NOMO-1 (cell line): ENCODE results near the gene CEP112.

Experiments used
- DNase-seq, 2 experiments: peaks; one replicate each; lab custom pipeline; 2025; ENCODE audit not compliant: unreplicated experiment in 2 of 2; lab: John Stamatoyannopoulos, UW

Gene CEP112

DNA sequence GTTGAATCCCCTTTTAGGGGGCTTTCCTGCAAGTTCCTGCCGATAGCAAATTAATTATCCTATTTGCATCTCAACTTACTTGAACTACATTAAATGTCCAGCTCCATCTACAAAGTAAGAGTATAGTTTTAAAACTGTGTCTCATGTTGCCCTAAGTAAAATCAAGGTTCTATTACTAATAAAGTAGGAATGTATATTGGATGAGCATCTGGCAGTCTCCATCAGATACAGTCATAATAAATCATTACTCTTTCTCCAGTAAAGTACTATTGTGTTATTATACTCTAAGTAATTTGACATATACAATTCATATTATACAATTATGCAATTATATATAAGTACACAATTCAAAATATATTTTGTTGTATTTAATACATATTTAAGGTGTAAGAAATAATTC is 249.3 kb downstream of the CEP112 start:
- DNase-seq: no peak

DNA sequence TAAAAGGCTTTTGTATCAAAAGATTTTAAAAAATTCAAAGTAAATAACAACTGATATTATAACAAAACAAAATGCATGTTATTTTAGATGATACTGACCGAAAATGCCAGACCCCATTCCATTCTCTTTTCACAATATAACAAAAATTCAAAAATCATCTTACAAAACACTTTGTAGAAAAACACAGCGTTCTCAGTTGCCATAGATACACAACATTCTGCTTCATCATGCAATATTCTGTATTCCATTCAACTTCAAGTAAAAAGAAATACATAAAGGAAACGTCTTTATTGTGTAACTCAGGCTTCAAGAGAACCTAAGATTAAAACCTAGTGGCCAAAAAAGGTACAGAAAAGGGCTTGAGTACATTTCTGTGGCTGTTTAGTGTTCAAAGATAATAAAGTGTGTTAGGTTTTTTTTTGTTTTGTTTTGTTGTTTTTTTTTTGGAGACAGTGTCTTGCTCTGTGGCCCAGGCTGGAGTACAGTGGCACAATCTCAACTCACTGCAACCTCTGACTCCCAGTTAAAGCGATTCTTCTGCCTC is 250.5 kb downstream of the CEP112 start:
- no peak for DNase-seq

DNA sequence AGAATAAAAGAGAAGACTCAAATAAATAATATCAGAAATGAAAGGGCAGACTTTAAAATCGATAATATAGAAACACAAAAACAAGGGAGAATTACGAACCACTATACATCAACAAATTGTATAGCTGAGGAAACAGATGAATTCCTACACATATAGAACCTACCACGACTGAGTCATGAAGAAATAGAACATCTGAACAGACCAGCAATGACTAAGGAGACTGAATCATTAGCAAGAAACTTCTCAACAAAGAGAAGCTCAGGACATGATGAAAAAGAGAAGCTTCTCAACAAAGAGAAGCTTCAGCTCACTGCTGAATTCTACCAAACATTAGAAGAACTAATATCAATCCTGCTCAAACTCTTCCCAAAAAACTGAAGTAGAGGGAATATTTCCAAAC is 255.9 kb downstream of the CEP112 start:
- no peak for DNase-seq

DNA sequence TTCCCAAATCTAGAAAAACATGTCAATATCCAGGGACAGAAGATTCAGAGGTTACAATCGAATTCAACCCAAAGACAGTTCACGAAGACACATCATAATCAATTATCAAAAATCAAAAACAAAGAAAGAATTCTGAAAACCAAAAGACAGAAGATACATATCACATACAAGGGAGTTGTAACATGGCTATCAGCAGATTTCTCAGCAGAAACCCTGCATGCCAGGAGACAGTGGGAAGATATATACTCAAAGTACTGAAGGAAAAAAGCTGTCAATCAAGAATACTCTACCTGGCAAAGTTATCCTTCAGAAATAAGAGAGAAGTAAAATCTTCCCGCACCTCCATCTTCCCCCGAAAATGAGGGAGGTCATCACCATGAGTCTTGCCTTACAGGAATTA is 258.6 kb downstream of the CEP112 start:
- no peak for DNase-seq

DNA sequence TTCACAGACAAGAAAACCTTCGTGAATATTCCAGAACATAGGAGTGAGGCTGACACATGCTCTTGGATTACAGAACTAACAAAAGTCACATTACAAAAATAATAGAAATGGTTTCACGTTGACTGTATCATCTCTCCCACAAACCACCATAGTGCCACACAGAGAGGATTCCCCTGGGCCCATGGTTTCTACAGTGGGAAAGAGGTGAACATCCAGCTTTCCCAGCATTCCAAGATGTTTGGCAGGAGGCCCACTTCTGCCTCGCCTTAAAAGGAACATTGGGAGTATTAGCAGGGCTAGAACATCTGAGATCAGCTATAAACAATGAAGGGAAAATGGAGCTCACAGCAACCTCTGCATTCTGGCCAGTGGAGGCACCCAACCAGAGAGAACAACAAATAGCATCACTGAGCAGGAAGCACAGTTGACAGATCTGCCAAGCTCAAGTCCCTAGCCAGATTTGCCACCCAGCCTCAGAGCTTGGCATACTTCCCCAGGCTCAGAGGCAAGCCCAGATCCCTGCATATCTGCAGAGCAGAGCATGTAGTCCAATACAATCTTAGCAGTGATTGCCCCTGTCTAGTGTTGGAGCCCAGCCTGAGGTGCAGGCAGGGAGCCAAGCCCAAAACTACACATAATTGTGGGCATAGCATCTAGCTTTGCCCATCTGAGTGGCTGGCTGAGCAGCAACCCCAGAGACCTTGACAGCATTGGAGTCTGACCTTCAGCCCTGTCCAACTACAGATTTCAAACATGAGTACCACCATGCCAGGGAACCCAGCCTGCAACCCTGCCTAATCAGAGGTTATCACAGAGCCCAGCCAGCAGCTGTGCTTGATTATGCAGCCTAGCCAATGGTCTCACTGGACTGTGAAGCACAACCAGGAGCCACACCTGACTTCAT is 260.4 kb downstream of the CEP112 start:
- DNase-seq: no peak

DNA sequence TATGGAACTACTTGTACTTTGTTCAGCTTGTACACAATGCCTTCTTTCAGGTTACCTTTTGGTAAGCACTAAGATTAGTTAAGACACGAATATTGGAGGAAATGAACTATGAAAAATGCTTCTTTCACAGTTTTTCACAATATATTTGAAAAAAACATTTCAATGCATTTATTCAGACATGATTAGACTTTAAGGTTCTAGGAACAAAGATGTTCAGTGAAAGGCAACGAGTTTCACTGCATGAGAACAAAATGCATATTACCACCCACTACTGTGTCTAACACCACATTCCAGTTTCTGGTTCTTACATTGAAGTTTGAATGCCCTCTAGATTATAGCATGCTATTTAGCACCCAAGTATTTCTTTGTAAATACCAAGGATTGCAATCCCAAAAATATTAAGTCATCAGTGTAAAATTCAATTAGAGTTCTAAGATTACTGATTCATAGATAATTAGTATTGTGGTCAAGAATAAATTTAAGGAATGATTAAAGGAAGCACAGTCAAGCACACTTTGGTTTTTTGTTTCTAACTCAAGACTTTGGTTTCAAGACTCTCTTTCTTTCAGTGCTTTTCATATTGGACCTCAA is 261.7 kb downstream of the CEP112 start:
- DNase-seq: no peak

DNA sequence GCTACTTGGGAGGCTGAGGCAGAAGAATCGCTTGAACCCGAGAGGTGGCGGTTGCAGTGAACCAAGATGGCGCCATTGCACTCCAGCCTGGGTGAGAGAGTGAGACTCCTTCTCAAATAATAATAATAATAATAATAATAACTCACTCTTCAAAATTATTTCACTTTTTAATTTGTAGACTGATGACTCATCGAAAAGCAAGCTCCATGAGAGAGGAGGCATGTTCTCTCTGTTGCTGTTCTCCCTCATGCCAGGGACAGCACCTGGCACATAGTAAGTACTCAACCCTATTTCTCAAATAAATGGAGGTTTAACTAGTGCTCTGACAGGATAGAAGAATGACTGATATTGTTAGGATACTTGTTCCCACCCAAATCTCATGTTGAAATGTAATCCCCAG is 265.3 kb downstream of the CEP112 start:
- DNase-seq: no peak

DNA sequence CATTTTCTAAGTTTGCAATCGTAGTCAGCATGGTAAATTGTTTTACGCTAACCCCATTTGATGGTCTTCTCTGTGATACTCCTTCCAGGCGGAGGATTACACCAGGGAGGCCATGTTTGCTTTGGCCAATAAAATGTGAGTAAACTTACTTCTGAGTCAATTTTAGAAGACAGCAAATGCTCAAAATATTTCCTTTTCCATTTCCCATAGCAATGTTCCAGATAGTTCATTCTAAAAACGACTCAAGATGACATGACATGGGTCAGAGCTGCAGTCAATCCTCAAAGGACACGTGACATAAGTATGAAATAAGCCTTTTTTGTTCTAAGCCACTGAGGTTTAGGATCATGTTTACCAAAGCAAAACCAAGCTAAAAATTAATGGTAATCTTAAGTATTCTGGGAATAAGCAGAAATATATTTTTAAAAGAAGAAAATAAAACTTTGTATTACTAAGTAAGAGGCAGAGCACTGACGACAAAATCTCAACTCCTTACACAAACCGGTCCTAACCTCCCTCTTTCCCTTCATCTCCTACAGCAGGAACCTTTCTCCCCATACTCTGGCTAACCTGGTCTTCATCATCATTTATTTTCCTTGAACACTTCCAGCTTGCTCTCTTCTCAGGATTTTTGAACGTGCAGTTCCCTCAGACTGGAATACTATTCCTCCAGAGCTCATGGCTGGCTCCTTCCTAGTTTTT is 266.2 kb downstream of the CEP112 start:
- no peak for DNase-seq

DNA sequence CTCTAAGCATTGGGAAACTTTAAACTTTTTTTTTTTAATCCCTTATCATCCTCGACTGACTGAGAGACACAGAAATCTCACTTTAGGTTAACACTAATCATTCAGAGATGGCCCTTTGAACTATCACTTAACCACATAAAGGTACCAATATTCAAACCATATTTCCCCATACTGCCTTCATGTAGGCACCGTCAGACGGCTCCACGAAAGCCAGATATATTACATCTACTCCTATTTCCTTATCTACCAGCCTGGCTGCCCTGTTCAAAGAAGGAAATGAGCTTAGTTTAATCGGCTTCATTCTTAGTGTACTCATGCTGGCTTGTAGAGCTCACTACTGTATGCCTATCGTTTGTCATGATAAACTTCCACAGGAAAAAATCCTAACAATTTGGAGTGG is 270.9 kb downstream of the CEP112 start:
- no peak for DNase-seq

DNA sequence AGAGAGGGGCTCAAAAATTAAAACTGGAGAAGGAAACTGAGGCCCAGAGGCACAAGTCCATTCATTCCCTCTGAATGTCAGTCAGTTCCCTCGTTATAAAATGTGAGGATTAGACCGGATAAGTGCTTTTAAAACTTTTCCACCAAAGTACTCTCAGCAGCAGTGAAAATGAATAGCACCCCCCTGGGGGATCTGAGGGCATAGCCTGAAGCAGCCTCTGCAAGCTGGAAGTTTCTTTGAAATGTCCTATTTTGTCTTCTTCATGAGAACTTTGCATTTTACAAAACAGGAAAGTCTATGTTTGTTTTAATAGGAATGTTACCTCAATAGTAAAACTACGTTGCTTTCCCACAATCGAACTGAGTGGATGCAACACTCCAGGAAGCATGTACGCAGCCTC is 273.0 kb downstream of the CEP112 start:
- DNase-seq: no peak

DNA sequence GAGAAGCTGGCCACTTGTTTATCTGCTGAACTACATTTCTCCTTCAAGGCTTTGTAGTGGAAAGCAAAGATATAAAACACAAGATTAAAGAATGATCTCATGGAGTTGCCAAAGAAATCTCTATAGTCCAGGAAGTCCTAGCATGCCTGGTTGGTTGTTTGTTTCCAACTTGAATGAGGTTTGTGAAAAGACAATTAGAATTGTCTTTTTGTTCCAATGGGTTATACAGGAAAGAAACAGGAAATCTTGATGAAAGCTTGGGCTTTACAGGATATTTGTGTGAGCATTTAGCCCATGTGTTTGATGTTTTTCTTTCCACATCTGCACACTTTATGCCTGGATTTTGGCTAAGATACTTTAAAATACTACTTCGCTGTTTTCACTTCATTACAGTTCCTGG is 273.4 kb downstream of the CEP112 start:
- no peak for DNase-seq

DNA sequence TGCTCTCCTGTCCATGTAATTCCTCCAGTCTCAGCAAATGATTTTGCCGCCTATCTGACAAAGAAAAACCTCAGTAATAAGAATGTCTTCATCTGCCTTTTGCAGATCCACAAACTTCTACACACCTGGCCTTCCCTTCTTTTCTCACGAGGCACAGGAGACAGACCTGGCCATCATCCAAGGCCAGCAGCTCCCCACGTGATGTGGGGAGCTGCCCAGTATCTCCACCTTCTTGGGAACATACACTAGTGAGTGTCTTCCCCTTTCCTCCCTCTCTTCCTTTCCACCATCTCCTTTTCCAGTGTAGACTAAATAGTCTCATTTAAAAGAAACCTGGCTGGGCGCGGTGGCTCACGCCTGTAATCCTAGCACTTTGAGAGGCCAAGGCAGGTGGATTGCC is 274.4 kb downstream of the CEP112 start:
- no peak for DNase-seq

DNA sequence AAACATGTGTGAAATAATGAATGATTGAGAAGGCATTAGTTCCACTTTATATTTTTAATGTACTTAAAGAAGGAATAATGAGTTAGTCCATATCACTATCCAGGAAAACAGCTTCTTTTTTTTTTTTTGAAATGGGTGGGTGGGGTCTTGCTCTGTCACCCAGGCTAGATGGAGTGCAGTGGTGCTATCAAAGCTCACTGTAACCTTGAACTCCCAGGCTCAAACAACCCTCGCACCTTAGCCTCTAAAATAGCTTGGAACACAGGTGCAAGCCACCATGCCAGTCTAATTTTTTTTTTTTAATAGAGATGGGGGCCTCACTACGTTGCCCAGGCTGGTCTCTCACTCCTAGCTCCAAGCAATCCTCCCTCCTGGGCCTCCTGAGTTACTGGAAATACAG is 275.5 kb downstream of the CEP112 start:
- DNase-seq: no peak

DNA sequence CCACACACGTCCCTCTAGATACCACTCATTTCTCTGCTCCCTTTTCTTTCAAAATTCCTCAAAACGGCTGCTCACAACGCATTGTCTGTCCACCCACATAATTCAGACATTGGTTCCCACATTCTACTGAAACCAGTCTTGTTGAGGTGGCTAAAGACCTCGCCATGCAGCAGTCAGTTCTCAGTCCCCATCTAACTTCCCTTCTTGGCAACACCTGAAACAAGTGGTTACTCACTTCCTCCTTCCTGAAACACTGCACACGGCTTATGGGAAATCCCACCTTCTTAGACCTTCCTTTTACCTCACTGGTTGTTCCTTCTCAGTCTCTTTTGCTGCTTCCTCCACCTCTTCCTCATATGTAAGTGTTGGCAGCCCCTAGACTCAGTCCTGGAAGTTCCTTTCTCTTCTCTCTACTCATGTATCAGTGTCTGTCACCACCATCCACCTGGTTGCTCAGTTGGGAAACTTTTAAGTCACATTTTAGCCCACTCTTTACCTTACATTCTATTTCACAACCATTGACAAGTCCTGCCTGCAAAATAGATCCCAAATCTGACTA is 277.1 kb downstream of the CEP112 start:
- DNase-seq: peak in 1 of 2 experiments; percentile 50

DNA sequence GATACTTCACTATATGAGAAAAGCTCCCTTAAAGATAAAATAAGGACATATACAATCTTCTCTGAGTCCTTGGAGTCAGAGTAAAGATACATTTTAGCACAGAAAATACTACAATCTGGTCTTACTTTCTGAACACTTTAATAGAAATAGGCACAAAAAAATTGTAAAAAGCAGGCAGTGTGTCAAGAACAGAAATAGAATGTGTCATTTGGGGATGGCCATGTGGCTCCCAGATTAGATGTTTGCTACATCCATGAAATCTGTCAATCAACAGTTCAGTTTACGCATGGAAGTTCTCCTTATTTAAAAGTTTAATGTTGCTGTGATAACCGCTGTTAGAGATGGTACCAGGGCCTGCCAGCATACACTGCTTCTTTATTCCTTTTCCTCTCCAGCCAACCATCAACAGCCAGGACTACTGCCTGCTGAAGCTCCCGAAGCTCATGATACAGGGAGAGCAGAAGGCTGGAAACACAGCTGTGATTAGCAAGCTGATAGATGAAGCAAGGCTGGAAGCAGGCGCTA is 278.5 kb downstream of the CEP112 start:
- no peak for DNase-seq

DNA sequence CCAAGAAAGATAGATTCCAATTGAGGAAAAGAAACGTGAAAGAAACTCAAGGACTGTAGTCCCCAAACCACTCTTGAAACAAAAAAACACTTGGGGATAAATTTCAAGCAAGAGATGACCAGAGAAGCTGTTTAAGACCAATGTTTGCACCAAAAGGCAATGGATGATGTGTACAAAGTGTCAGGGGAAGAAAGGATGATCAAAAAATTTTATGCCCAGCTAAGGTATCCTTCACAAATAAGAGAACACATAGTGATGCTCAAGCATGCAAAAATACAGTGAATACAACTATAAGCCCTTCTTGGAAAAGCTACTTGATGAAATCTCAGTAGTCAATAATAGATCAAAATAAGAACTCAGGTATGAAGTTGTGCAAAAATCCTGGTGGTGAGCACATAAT is 281.1 kb downstream of the CEP112 start:
- DNase-seq: no peak

DNA sequence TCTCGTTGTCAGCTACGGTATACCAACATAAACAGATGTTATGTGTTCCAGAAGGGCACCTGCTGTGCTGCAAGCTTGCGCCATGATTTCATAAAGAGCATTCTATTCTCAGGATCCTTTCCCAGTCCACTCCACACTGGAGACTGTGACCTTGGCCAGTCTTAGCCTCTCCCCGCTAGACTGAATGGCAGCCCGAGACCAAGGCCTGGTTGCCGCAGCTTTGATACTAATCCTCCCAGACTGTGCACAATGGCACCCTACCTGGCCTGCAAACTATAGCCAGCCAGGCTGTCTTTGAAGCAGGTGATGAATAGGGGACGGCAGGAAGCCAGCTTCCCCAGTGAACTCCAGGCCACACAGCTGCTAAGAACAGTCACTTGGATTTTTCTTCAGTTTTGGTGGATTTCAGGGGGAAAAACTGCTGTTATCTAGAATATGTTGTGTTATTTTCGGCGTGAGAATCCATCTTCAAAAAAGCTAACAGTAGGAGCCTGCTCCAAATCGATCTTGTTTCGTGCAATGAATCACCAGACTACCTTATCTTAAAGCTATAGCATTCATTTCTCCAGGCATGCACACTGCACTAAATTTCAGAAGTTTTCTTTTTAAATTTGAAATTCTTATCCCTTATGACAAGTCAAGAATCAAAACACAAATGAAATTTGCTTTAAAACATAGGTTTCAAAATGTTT is 289.0 kb downstream of the CEP112 start:
- DNase-seq: no peak

DNA sequence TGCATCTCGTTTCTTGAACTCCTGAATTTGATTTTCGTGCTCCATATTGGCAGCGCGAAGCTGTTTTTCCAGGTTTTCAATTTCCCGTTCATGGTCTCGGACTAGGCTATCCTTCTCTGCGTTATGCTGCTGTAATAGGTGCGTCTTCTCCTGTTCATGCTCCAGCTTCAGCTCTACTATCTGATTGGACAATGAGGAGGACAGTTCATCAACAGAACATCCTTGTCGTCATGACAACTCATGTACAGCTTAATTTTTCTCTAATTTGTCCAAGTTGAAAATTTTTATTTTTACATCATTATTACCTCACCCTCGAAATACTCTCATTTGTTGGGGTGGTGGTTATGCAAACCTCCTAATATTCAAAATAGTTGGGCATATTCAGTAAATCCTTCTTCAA is 289.8 kb downstream of the CEP112 start:
- DNase-seq: no peak

DNA sequence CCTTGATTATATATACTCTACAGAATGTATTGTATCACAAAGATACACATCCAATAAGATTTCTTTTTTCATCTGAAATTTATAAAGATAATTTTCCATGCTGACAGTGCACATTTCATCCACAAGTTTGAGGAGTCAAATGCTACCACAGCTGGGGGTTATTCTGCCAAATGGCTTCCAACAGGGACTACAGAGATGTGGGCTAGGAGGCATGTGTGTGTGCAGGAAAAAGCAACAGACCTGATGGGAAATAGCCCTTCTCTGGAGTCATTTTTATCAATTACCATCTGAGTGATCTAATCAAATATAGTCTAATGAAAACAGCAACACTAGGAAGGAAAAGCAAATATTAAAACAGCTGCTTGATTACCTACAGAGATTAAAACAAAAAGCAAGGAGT is 290.5 kb downstream of the CEP112 start:
- no peak for DNase-seq

DNA sequence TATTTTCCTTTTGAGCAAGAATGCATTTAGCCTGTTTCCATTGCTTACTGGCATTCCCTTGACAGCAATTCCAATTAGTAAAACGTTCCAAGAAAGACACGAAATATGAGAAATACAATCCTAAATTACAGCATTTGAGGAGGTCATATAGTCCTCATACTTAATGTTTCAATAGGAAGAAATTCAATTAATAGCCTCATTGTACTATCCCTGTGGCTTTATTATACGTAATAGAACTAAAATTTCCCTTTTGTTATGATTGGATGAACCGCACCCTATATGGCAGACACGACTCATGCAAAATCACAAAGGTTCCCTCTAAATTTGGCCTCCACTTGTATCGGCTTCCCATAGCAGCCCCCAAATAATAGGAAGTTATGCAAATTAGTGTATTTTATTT is 291.7 kb downstream of the CEP112 start:
- DNase-seq: no peak
